Bronchial epithelial cell (primary cell): ENCODE measurements around the gene BLCAP. TPM values are rescaled to one million over a fixed set of nuclear protein-coding genes. Genes with fewer than 3 reads are reported as not detected.
A peak's percentile ranks its signal among the peaks of the same experiment; 100 is the strongest.

Source experiments
- DNase-seq: peaks from one replicate; pipeline ENCODE4 v3.0.0-alpha.2; 2010; ENCODE audit warnings: low read depth
- FAIRE-seq: peaks from 2 replicates; lab custom pipeline; 2011; peaks lifted over from hg19 to GRCh38; lab: Jason Lieb, UNC
- H3K27me3 ChIP-seq: 2 replicates; pipeline ENCODE4 v1.5.1; 2011; ENCODE audit warnings: low read length; ENCODE audit not compliant: control insufficient read depth, insufficient read depth
- H3K36me3 ChIP-seq: 2 replicates; pipeline ENCODE4 v1.5.1; 2011; ENCODE audit warnings: low read length; ENCODE audit not compliant: control insufficient read depth, insufficient read depth
- H3K4me3 ChIP-seq: 2 replicates; pipeline ENCODE4 v1.5.1; 2011; ENCODE audit warnings: mild to moderate bottlenecking, low read depth, low read length, control low read depth
- CTCF ChIP-seq: IDR thresholded peaks from 2 replicates; pipeline ENCODE4 v1.5.1; 2011; ENCODE audit warnings: mild to moderate bottlenecking, moderate library complexity, low read length, control low read depth, inconsistent platforms; ENCODE audit not compliant: insufficient read depth, severe bottlenecking
- total RNA-seq: library from RNA; depleted of rRNA; stranded (reverse); fragments of >200 nt; gene quantifications from 2 replicates; pipeline ENCODE4 v1.2.1, GENCODE V29; 2014

BLCAP gene
- total RNA-seq, 1 donor from 2014 or later, result 75.3 TPM

- Histone ChIP-seq H3K27me3 (no peaks in the 10 kb centered on the region), H3K4me3 (no peak overlapping the region), H3K36me3 (peaks cover 8% of the 10 kb centered on the region)
- no peak for TF ChIP-seq CTCF
- DNase-seq (peak; percentile 96), FAIRE-seq (peak; percentile 98)
Observed at GRCh38 chr20:37524859-37525708, 2.6 kb downstream of the BLCAP start.

GRCh38 chr20:37523911-37524700 lies 3.6 kb downstream of the BLCAP start:
- no peaks in the 10 kb centered on the region for H3K27me3 ChIP-seq
- no peak for TF ChIP-seq CTCF
- FAIRE-seq, result no peak
- peaks cover 10% of the 10 kb centered on the region for H3K36me3 ChIP-seq
- peak; percentile 27 for DNase-seq
- H3K4me3 ChIP-seq, result no peak overlapping the region

- Histone ChIP-seq H3K4me3 (no peak overlapping the region), H3K36me3 (peaks cover 18% of the 10 kb centered on the region), H3K27me3 (no peaks in the 10 kb centered on the region)
- FAIRE-seq (no peak), DNase-seq (no peak)
- no peak for TF ChIP-seq CTCF
Observed at GRCh38 chr20:37523012-37523391, 4.7 kb downstream of the BLCAP start.

GRCh38 chr20:37522260-37523011 lies 5.2 kb downstream of the BLCAP start:
- FAIRE-seq, result no peak
- no peak overlapping the region for H3K4me3 ChIP-seq

More at GRCh38 chr20:37522260-37523011, 5.2 kb downstream of the BLCAP start:
- H3K27me3 ChIP-seq, result no peaks in the 10 kb centered on the region
- H3K36me3 ChIP-seq, result peaks cover 22% of the 10 kb centered on the region
- DNase-seq, result peak; percentile 60
- TF ChIP-seq CTCF, result no peak
